Upper lobe of right lung (tissue), 1 donor: ENCODE results near the gene NDUFA5. TPM values are rescaled to one million over a fixed set of nuclear protein-coding genes. Genes with fewer than 3 reads are reported as not detected.

Source experiments
- ATAC-seq: fragments of 200-7000 bp; cut with Tn5 transposase; one replicate; pipeline ENCODE4 v1.9.1; 2020; ENCODE audit warnings: mild to moderate bottlenecking, moderate library complexity
- DNase-seq: peaks from one replicate; pipeline ENCODE4 v3.0.0-alpha.2; 2020
- H3K27ac ChIP-seq: fragments of 200-600 bp; one replicate; pipeline ENCODE4 v1.8.0; 2022
- H3K27me3 ChIP-seq: fragments of 200-600 bp; one replicate; pipeline ENCODE4 v1.8.0; 2022; ENCODE audit warnings: mild to moderate bottlenecking
- H3K36me3 ChIP-seq: fragments of 200-600 bp; one replicate; pipeline ENCODE4 v1.8.0; 2022
- H3K4me1 ChIP-seq: fragments of 200-600 bp; one replicate; pipeline ENCODE4 v1.8.0; 2022
- H3K4me3 ChIP-seq: fragments of 200-600 bp; one replicate; pipeline ENCODE4 v1.8.0; 2022; ENCODE audit warnings: mild to moderate bottlenecking
- H3K9me3 ChIP-seq: fragments of 200-600 bp; one replicate; pipeline ENCODE4 v1.8.0; 2022
- CTCF ChIP-seq: fragments of 200-600 bp; IDR thresholded peaks from one replicate; pipeline ENCODE4 v1.8.0; 2022; ENCODE audit warnings: antibody characterized with exemption
- intact Hi-C: fragments of 100-400 bp; cut with DNase I; formaldehyde crosslinking; loops from one replicate; pipeline ENCODE4 v1.11.0; 2022
- long read RNA-seq: library from polyadenylated mRNA; unstranded; transcript quantifications from one replicate; pipeline ENCODE4 v2.0.0, GENCODE V29; 2021
- total RNA-seq: library from RNA; stranded (reverse); fragmentation: NEBNext Ultra II Directional; extraction: Animal tissue kit (Norgen Biotek cat#: 25700); gene quantifications from one replicate; pipeline ENCODE4 v1.2.1, GENCODE V29; 2021
- donor health status: DM: no; HTN: yes; CAD: no; lungs with severe emphysema.

The NDUFA5 gene
- 67.1 TPM for total RNA-seq
- long read RNA-seq, transcript NDUFA5-201 (5 exons, 1,901 nt) = major isoform, 88 of 106 reads
- long read RNA-seq, transcript NDUFA5-202 (4 exons, 1,360 nt) = minor isoform, 7 of 106 reads
- long read RNA-seq, partial matches to known transcripts = 0 of 106 reads
- long read RNA-seq, other reads (novel, unspliced or antisense) = 6 of 106 reads

DNA sequence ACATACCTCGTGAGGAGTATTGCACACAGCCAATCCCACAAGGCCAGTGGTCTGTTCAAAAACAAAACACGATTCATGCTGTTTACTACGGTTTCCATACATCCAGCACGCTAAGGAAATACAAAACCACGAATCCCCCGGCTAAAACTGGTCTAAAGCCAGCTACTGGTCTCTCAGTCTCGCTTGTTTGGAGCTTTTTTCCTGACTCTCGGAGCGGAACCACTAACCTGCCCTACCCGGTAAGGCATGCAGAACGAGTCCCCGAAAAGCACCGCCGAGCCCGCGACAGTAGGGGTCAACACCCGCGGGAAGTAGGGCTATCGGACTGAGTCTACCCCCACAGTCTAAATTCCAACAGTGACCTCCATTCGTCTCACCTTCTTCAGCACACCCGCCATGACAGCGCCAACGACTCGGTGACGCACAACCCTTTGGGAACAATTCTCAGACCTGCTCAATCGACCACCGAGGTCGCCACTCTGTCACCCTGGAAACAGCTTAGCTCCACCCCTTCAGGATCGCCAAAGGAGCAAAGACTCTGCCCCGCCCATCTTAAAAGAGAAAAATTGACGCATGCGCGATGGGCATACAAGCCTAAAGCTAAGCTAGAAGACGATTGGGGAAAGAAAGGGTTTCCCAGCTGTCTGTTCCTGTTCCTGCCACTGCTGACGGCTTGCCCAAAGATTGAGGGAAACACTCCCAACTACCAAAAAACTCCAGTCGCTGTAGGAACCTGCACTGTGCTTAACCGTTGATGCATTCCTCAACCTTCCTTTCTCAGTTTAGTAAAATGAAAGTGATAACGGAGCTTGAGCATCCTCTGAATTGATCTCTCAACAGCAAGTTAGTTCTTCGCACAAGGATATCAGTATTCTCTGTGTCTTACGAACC lies at the start of gene NDUFA5:
TSS of gene NDUFA5 (minus strand) at position 421 of the 891 bp plus-strand sequence. CDS start at position 398, 23 bp downstream.
- peak within 1 kb of the TSS; percentile 92 for H3K27ac ChIP-seq
- no peaks in the 10 kb centered on the region for H3K9me3 ChIP-seq
- DNase-seq = peak; percentile 95
- intact Hi-C loops = no loop called here
- TF ChIP-seq CTCF = no peak
- H3K27me3 ChIP-seq = no peaks in the 10 kb centered on the region
- peak within 1 kb of the TSS; percentile 86 for H3K4me3 ChIP-seq
- ATAC-seq = peak; percentile 100
- peaks cover 20% of the 10 kb centered on the region for H3K4me1 ChIP-seq
- peaks cover 15% of the 10 kb centered on the region for H3K36me3 ChIP-seq

DNA sequence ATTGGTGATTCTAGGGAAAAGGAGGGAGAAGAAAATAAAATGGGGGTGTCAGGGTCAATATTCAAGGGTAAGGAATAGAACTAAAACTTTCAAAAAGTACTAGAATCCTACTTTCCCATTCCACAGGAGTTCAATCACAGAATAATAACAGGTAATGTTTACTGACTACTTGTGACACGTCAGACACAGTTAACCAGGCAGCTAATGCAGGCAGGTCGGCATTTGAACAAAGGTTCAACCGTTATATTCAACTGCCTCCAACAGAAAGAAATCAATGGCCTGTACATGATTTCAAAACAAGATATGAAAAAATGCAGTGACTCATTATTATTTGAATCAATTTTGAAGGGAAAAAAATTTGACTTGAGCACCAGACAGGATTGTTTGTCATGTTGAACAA lies 47.1 kb upstream of the NDUFA5 start:
- no peak for ATAC-seq
- intact Hi-C loops = no loop called here
- Histone ChIP-seq H3K27ac (no peak overlapping the region), H3K36me3 (no peaks in the 10 kb centered on the region), H3K4me1 (no peaks in the 10 kb centered on the region), H3K9me3 (no peaks in the 10 kb centered on the region), H3K27me3 (no peaks in the 10 kb centered on the region), H3K4me3 (no peak overlapping the region)
- no peak for TF ChIP-seq CTCF
- no peak for DNase-seq

DNA sequence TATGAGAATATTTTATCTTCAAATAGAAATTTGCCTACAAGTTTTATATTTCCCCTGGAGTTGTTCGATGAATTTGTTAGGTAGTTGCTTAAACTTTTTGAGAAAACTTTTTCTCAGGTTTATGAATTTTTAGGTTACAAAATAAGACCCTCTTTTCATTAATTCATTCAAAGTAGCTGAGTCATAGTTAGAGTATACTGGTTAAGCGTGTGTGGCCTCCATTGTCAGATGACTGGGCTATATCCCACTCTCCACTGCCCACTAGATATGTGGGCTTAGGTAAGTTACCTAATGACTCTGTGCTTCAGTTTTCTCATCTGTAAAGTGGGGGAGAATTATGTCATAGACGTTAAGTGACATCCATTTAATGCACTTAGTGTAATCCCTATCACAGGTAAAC lies 45.0 kb upstream of the NDUFA5 start:
- no peaks in the 10 kb centered on the region for H3K27me3 ChIP-seq
- no peak for ATAC-seq
- TF ChIP-seq CTCF = no peak

DNA sequence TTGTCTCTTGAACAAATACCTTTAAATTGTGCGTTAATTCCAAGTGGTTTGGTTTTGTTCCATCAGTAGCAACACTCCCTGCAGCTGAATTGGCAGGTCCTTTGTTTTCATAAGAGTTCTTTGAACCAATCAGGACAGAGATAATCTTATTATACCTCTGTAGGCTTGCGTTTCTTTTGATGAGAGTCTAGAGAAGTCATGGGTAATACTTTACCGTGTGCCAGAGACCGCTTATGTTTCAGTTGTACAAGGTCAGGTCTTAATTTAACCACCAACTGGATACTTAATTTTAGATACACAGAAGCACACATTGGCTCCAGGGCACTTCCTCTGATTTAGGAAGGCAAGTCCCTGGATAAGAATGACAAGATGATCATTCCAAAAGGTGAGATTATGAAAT lies 43.9 kb upstream of the NDUFA5 start, which contains the start of gene ASB15:
TSS of gene ASB15 (plus strand) at position 292 of the 400 bp plus-strand sequence. CDS start 12,682 bp downstream, outside the sequence.
- H3K4me1 ChIP-seq = no peaks in the 10 kb centered on the region
- no peak within 1 kb of the TSS for H3K27ac ChIP-seq
- intact Hi-C loops = no loop called here
- no peaks in the 10 kb centered on the region for H3K9me3 ChIP-seq
- no peak within 1 kb of the TSS for H3K4me3 ChIP-seq
- ATAC-seq (no peak), DNase-seq (no peak)
- H3K36me3 ChIP-seq = no peaks in the 10 kb centered on the region
- TF ChIP-seq CTCF = no peak
- no peaks in the 10 kb centered on the region for H3K27me3 ChIP-seq

More for the DNA sequence above, 45.0 kb upstream of the NDUFA5 start:
- H3K27ac ChIP-seq = no peak overlapping the region
- no peaks in the 10 kb centered on the region for H3K36me3 ChIP-seq
- no peak for DNase-seq
- H3K4me3 ChIP-seq = no peak overlapping the region
- no peaks in the 10 kb centered on the region for H3K9me3 ChIP-seq
- intact Hi-C loops = no loop called here
- H3K4me1 ChIP-seq = no peaks in the 10 kb centered on the region

DNA sequence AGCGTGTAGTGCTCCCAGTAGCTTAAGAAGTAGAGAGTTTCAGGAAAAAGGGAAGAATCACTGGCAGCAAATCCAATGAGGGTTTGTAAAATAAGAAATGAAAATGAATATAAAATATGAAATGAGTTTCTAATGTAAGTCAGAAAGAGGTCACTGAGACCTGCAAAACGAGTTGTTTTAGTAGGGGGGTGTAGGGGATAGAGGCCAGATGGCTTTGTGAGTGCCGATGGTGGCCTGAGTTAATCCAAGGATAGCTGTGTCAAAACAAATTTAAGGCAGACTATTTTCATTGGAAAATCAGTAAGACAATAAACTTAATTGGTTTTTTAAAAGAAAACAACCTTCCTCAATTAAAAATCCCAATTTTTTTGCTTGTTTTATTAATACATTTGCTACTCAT lies 43.3 kb upstream of the NDUFA5 start:
- Histone ChIP-seq H3K27me3 (no peaks in the 10 kb centered on the region), H3K4me3 (no peak overlapping the region), H3K4me1 (no peaks in the 10 kb centered on the region), H3K36me3 (no peaks in the 10 kb centered on the region), H3K9me3 (no peaks in the 10 kb centered on the region), H3K27ac (no peak overlapping the region)
- ATAC-seq = no peak
- no peak for TF ChIP-seq CTCF
- DNase-seq = no peak
- intact Hi-C loops = no loop called here
